HUES6 (cell line): ENCODE measurements around the gene SPOPL.

ENCODE experiments used
- H3K27ac ChIP-seq: 2 replicates; pipeline ENCODE4 v1.7.0; 2013; ENCODE audit warnings: low read depth, mild to moderate bottlenecking, low read length, inconsistent platforms
- H3K27me3 ChIP-seq: 2 replicates; pipeline ENCODE4 v1.6.1; 2013; ENCODE audit warnings: low read length; ENCODE audit not compliant: control insufficient read depth, insufficient read depth
- H3K36me3 ChIP-seq: 2 replicates; pipeline ENCODE4 v1.6.1; 2013; ENCODE audit warnings: low read length; ENCODE audit not compliant: control insufficient read depth, insufficient read depth
- H3K4me1 ChIP-seq: 2 replicates; pipeline ENCODE4 v1.6.1; 2013; ENCODE audit warnings: low read length; ENCODE audit not compliant: control insufficient read depth, insufficient read depth
- H3K4me3 ChIP-seq: 2 replicates; pipeline ENCODE4 v1.5.1; 2013; ENCODE audit warnings: low read depth, low read length
- H3K9ac ChIP-seq: one replicate; pipeline ENCODE4 v1.6.1; 2013; ENCODE audit warnings: mild to moderate bottlenecking, low read length
- H3K9me3 ChIP-seq: 2 replicates; pipeline ENCODE4 v1.6.1; 2013; ENCODE audit warnings: low read depth, low read length; ENCODE audit not compliant: control insufficient read depth, insufficient read depth

SPOPL gene

GRCh38 chr2:138494265-138494966 is 7.2 kb upstream of the SPOPL start:
- Histone ChIP-seq H3K9ac (no peak overlapping the region), H3K4me3 (no peak overlapping the region), H3K36me3 (no peaks in the 10 kb centered on the region), H3K4me1 (peaks cover 13% of the 10 kb centered on the region; the same call in 1 of the 2 replicates), H3K27me3 (no peaks in the 10 kb centered on the region), H3K9me3 (no peaks in the 10 kb centered on the region), H3K27ac (no peak overlapping the region)

DNA sequence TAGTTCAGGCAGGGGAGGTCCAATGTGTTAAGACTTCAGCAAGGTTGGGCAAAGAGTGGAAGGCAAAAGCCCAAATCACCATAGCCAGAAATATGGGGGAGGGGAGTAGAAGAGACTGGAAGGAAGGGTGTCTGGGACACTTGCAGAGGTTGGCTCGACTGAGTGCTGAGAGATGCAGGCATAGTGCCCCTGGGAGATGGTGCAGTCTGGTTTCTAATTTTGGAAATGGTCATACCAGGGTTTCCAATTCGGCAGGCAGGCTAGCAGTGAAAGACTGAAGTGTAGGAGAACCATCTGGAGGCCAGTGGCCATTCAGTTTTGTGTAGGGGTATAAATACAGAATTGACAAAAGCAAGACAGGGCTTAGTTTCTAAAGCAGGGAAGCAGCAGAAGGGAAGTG is 6.2 kb upstream of the SPOPL start:
- H3K36me3 ChIP-seq = no peaks in the 10 kb centered on the region
- H3K27me3 ChIP-seq = no peaks in the 10 kb centered on the region
- peaks cover 13% of the 10 kb centered on the region; the same call in 1 of the 2 replicates for H3K4me1 ChIP-seq
- H3K9me3 ChIP-seq = no peaks in the 10 kb centered on the region
- no peak overlapping the region for H3K9ac ChIP-seq
- H3K4me3 ChIP-seq = no peak overlapping the region
- H3K27ac ChIP-seq = no peak overlapping the region

DNA sequence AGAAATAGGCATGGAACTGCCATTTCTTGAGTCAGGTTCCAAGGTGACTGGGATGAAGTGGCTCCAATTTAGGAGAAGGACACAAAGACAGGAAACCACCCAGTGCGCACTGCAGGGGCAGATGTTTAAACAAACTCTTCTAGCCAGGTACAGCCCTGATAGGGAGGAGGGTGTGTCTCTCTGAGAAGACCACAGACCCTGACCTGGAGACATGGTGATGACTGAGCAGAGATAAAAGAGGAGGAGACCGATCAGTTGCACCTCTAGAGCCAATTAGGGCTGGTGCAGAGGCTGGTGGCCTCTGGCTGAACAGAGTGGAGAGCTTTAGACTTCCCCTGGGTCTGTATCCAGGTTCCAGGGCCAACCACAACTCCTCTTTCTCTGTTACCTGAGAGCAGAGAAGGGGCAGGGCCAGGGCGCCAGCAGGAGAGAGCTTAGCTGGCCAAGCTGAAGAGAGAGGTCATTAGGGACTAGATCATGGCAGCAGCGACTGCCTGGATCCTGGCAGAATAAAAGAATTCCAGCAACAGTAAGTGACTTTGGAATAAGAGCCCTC is 5.4 kb upstream of the SPOPL start:
- Histone ChIP-seq H3K4me1 (peaks cover 20% of the 10 kb centered on the region; the same call in 1 of the 2 replicates), H3K27ac (no peak overlapping the region), H3K4me3 (no peak overlapping the region), H3K9me3 (no peaks in the 10 kb centered on the region), H3K27me3 (no peaks in the 10 kb centered on the region), H3K9ac (no peak overlapping the region), H3K36me3 (no peaks in the 10 kb centered on the region)

DNA sequence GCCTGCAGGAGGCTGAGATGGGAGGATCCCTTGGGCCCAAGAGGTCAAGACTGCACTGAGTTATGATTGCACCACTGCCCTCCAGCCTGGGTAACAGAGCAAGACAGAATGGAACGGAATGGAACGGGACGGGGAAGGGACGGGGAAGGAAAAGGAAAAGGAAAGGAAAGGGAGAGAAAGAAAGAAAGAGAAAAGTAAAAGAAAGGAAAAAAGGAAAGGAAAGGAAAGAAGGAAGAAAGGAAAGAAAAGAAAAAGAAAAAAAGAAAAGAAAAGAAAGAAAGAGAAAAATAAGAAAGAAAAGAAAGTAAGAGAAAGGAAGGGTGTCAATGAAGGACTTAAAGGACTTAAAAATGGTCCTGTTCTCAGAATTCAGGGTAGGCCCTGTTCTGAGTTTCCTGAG is 4.3 kb upstream of the SPOPL start:
- Histone ChIP-seq H3K9me3 (no peaks in the 10 kb centered on the region), H3K4me3 (no peak overlapping the region), H3K9ac (no peak overlapping the region), H3K4me1 (peaks cover 20% of the 10 kb centered on the region; the same call in 1 of the 2 replicates), H3K36me3 (no peaks in the 10 kb centered on the region), H3K27me3 (no peaks in the 10 kb centered on the region), H3K27ac (no peak overlapping the region)

DNA sequence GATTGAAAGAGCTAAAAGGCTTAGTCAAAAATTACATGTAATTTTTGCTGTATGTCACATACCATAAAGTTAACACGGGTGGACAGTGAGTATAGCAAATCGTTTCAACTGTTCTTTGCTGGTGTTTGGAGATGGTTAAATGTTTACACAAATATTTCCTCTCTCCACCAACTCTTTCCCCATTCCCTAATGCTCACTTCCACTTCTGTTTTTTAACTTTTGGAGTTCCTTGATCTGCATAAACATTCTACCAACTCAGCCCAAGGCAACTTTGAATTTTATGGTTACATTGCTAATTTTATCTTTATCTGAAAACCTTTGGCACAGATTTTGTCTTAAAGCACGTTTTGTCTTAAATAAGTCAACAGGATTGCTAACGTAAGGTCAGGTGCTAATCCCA is 1.9 kb upstream of the SPOPL start:
- no peaks in the 10 kb centered on the region for H3K36me3 ChIP-seq
- H3K4me3 ChIP-seq = no peak overlapping the region
- H3K9me3 ChIP-seq = no peaks in the 10 kb centered on the region
- no peaks in the 10 kb centered on the region for H3K27me3 ChIP-seq
- H3K27ac ChIP-seq = no peak overlapping the region
- H3K4me1 ChIP-seq = peaks cover 22% of the 10 kb centered on the region; the same call in 1 of the 2 replicates
- H3K9ac ChIP-seq = no peak overlapping the region

DNA sequence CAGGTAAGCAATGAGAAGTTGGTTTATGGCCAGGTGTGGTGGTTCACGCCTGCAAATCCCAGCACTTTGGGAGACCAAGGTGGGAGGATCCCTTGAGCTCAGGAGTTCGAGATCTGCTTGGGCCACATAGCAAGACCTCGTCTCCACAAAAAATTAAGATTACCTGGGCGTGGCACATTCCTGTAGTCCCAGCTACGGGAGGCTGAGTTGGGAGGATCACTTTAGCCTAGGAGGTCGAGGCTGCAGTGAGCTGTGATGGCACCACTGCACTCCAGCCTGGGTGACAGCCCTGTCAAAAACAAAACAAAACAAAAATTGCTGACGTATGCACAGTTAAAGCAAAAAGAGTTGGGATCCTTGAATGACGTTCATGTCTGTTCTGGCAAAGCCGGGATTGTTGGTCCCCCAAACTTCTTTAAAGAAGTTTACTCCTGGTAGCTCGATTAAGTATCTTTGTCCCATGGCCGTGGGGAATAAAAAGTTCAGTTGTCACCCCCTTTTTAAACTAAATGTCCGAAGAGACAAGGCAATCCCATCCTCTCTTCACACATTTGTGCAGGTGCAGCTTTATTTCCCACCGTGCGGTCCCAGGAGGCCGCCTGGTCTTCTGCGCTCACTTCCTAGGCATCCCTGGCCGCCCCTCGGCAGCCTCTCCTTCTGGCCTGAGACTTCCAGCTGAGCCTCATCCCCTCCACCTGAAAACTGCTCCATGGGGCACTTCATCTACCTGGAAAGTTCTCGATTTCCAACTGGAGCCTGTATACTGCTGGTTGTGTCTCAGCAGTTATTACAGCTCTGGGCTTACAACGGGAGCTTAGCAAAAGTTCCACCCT is 762 bp upstream of the SPOPL start:
- peak overlapping the region; percentile 67 for H3K27ac ChIP-seq
- H3K9me3 ChIP-seq = no peaks in the 10 kb centered on the region
- peak overlapping the region; percentile 73 for H3K4me3 ChIP-seq
- no peaks in the 10 kb centered on the region for H3K27me3 ChIP-seq
- H3K36me3 ChIP-seq = no peaks in the 10 kb centered on the region
- H3K4me1 ChIP-seq = peaks cover 21% of the 10 kb centered on the region; the same call in 1 of the 2 replicates
- peak overlapping the region; percentile 83 for H3K9ac ChIP-seq

DNA sequence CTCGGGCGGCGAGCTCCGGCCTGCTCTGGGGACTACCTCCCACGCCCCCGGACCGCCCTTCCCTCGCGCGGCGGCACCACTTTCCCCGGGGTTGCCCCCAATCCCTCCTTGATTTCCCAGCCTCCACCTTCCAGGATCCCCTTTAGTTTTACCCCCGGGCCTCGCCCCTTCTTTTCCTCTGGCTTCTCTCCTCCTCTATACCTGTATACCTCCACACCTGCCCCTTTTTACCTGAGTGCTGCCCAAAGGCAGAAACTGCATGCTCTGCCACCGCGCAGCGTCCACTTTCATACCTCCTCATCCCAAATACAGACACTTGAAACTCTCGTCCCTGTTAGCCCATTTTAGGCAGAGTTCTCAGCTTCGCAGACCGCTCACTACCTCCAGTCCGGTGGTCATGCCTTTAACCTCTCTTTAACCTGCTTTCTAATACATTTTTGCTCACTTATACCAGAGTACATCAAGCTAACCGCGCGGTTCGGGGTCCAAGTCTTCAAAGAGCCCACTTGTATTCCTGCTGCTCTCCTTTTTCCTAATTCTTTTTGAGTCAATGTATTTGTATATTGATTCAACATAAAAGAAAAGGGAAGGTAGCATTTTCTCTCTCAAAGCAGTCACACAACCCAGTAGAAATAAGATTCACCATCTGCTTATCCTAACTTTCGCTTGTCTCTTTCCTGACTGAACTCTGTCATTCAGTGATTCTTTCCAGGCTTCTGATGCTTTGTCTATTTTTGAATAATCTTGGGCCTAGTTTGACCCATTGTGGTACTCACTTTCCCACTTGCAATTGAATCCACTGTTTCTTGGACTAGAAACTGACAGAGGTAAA is 901 bp downstream of the SPOPL start:
- Histone ChIP-seq H3K36me3 (no peaks in the 10 kb centered on the region), H3K27ac (peak overlapping the region; percentile 78; the same call in 1 of the 2 replicates), H3K9ac (peak overlapping the region; percentile 80), H3K9me3 (no peaks in the 10 kb centered on the region), H3K27me3 (no peaks in the 10 kb centered on the region), H3K4me1 (peaks cover 31% of the 10 kb centered on the region), H3K4me3 (peak overlapping the region; percentile 95)

GRCh38 chr2:138503087-138503442 is 1.5 kb downstream of the SPOPL start:
- Histone ChIP-seq H3K27ac (no peak overlapping the region), H3K9me3 (no peaks in the 10 kb centered on the region), H3K9ac (peak overlapping the region; percentile 80), H3K4me1 (peaks cover 31% of the 10 kb centered on the region), H3K36me3 (no peaks in the 10 kb centered on the region), H3K27me3 (no peaks in the 10 kb centered on the region), H3K4me3 (peak overlapping the region; percentile 95)

- Histone ChIP-seq H3K9me3 (no peaks in the 10 kb centered on the region), H3K4me1 (peaks cover 31% of the 10 kb centered on the region), H3K27me3 (no peaks in the 10 kb centered on the region), H3K36me3 (no peaks in the 10 kb centered on the region), H3K27ac (no peak overlapping the region), H3K9ac (no peak overlapping the region), H3K4me3 (peak overlapping the region; percentile 95)
Measured at GRCh38 chr2:138503652-138504051, 2.1 kb downstream of the SPOPL start.

- Histone ChIP-seq H3K27ac (no peak overlapping the region), H3K4me1 (peaks cover 31% of the 10 kb centered on the region), H3K9me3 (no peaks in the 10 kb centered on the region), H3K27me3 (no peaks in the 10 kb centered on the region), H3K9ac (no peak overlapping the region), H3K4me3 (peak overlapping the region; percentile 95), H3K36me3 (no peaks in the 10 kb centered on the region)
Measured at GRCh38 chr2:138504092-138504491, 2.5 kb downstream of the SPOPL start.
